Panc1 (cell line): ENCODE measurements around the gene CALCR. TPM values are rescaled to one million over a fixed set of nuclear protein-coding genes. Genes with fewer than 3 reads are reported as not detected.
A peak's percentile ranks its signal among the peaks of the same experiment; 100 is the strongest.

ENCODE experiments used
- ATAC-seq: fragments of 200-7000 bp; cut with Tn5 transposase; 2 replicates; pipeline ENCODE4 v1.9.1; 2020; ENCODE audit warnings: mild to moderate bottlenecking, moderate library complexity
- BruUV-seq: library from RNA; stranded (reverse); fragments of 400-500 nt; replicated peaks from 2 replicates; lab custom pipeline; 2021; lab: Mats Ljungman, UMichigan
- CTCF ChIA-PET: fragments of 300-600 bp; sonication (Branson Sonifier 250); formaldehyde crosslinking; loops from one replicate; lab custom pipeline; 2022; ENCODE audit warnings: antibody characterized with exemption; lab: Charles Lee
- POLR2A ChIA-PET: fragments of 300-600 bp; sonication (Branson Sonifier 250); formaldehyde crosslinking; loops from one replicate; lab custom pipeline; 2022; ENCODE audit warnings: antibody characterized with exemption; lab: Charles Lee
- DNase-seq: peaks from one replicate; pipeline ENCODE4 v3.0.0-alpha.2; 2010; ENCODE audit warnings: low read depth, low spot score
- H3K27ac ChIP-seq: 2 replicates; pipeline ENCODE4 v1.5.1; 2011; ENCODE audit warnings: mild to moderate bottlenecking, low read length, inconsistent platforms
- H3K27me3 ChIP-seq: fragments of 200-500 bp; sonication (Bioruptor generic); 2 replicates; pipeline ENCODE4 v1.6.0; 2014; ENCODE audit warnings: low read length, inconsistent platforms; ENCODE audit not compliant: control insufficient read depth, insufficient read depth
- H3K36me3 ChIP-seq: fragments of 200-500 bp; sonication (Bioruptor generic); 2 replicates; pipeline ENCODE4 v1.5.1; 2014; ENCODE audit warnings: inconsistent platforms, mild to moderate bottlenecking, low read length, moderate library complexity; ENCODE audit not compliant: control insufficient read depth, insufficient read depth
- H3K4me1 ChIP-seq: 2 replicates; pipeline ENCODE4 v1.5.1; 2011; ENCODE audit warnings: inconsistent platforms, mild to moderate bottlenecking, low read length, moderate library complexity; ENCODE audit not compliant: control insufficient read depth, insufficient read depth
- H3K4me3 ChIP-seq, 2 experiments: 2 replicates each; pipeline ENCODE4 v1.5.1; 2011 to 2012; ENCODE audit warnings: low read depth in 2 of 2, low read length in 2 of 2, mild to moderate bottlenecking in 2 of 2, inconsistent platforms in 1 of 2, moderate library complexity in 1 of 2
- H3K9me3 ChIP-seq: fragments of 200-500 bp; sonication (Bioruptor generic); 2 replicates; pipeline ENCODE4 v1.5.1; 2014; ENCODE audit warnings: low read depth, mild to moderate bottlenecking, inconsistent platforms, low read length, moderate library complexity; ENCODE audit not compliant: control insufficient read depth, insufficient read depth
- POLR2AphosphoS5 ChIP-seq: IDR thresholded peaks from 2 replicates; pipeline ENCODE4 v1.6.1; 2012; ENCODE audit warnings: mild to moderate bottlenecking, low read depth, low read length, moderate library complexity
- SIN3A ChIP-seq: IDR thresholded peaks from 2 replicates; pipeline ENCODE4 v1.6.1; 2012; ENCODE audit warnings: low read depth, mild to moderate bottlenecking, low read length, moderate library complexity, borderline replicate concordance; ENCODE audit not compliant: insufficient read depth
- TCF7L2 ChIP-seq: IDR thresholded peaks from 2 replicates; pipeline ENCODE4 v1.6.1; 2011; ENCODE audit warnings: mild to moderate bottlenecking, low read depth, low read length, inconsistent platforms
- in situ Hi-C: cut with HindIII; loops from 2 replicates; pipeline ENCODE4 v1.10.0; 2016; ENCODE audit warnings: low sequenced_read_pairs, low pct_unique_long_range_greater_than_20kb
- intact Hi-C: fragments of 100-400 bp; cut with micrococcal nuclease; formaldehyde crosslinking; loops from one replicate; pipeline ENCODE4 v1.10.0; 2022; ENCODE audit not compliant: unreplicated experiment
- total RNA-seq: library from RNA; stranded (reverse); gene quantifications from one replicate; pipeline ENCODE4 v1.2.1, GENCODE V29; 2021; ENCODE audit not compliant: unreplicated experiment
- TF ChIP-seq, protein P1 (sequence below), 2 experiments: IDR thresholded peaks; 2 replicates each; pipeline ENCODE4 v1.6.1; 2011 to 2012; ENCODE audit warnings: low read depth in 2 of 2, control low read depth in 1 of 2, low read length in 1 of 2, mild to moderate bottlenecking in 1 of 2, moderate library complexity in 1 of 2; ENCODE audit not compliant: insufficient read depth in 1 of 2
- TF ChIP-seq, protein P2 (sequence below): fragments of 450-650 bp; IDR thresholded peaks from 2 replicates; pipeline ENCODE4 v1.5.1; 2017; ENCODE audit warnings: mild to moderate bottlenecking

Gene CALCR
- total RNA-seq, 1 experiment from 2014 or later, result 0.10 TPM

DNA sequence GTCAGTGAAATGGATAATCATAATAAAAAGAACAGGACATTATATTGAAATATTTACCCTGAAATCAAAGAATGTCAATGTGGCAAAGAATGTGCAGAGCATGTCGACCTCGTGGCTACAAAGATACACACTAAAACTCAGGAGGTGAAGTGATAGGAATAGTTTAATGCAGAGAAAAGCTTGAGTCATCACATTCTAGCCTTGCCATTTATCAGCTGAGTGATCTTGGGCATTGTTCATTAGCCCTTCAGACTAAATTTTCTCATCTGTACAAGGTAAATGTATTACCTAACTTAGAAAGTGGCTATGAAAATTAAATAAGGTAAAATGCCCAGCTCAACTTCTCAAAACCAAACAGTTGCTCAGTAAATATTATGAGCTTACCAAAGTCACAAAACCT is 22.6 kb downstream of the CALCR start:
- Histone ChIP-seq H3K4me1 (no peaks in the 10 kb centered on the region), H3K4me3 (no peak overlapping the region), H3K36me3 (no peaks in the 10 kb centered on the region), H3K27ac (no peak overlapping the region), H3K9me3 (no peaks in the 10 kb centered on the region), H3K27me3 (no peaks in the 10 kb centered on the region; the same call in 1 of the 2 replicates)
- no TSS peak for BruUV-seq
- TF ChIP-seq, protein P1, sequence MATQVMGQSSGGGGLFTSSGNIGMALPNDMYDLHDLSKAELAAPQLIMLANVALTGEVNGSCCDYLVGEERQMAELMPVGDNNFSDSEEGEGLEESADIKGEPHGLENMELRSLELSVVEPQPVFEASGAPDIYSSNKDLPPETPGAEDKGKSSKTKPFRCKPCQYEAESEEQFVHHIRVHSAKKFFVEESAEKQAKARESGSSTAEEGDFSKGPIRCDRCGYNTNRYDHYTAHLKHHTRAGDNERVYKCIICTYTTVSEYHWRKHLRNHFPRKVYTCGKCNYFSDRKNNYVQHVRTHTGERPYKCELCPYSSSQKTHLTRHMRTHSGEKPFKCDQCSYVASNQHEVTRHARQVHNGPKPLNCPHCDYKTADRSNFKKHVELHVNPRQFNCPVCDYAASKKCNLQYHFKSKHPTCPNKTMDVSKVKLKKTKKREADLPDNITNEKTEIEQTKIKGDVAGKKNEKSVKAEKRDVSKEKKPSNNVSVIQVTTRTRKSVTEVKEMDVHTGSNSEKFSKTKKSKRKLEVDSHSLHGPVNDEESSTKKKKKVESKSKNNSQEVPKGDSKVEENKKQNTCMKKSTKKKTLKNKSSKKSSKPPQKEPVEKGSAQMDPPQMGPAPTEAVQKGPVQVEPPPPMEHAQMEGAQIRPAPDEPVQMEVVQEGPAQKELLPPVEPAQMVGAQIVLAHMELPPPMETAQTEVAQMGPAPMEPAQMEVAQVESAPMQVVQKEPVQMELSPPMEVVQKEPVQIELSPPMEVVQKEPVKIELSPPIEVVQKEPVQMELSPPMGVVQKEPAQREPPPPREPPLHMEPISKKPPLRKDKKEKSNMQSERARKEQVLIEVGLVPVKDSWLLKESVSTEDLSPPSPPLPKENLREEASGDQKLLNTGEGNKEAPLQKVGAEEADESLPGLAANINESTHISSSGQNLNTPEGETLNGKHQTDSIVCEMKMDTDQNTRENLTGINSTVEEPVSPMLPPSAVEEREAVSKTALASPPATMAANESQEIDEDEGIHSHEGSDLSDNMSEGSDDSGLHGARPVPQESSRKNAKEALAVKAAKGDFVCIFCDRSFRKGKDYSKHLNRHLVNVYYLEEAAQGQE (IDR thresholded peaks at IDR 0.05; ENCODE audit: insufficient read depth in 1 of 2, low read depth in 2 of 2, low read length in 1 of 2), result no peak
- TF ChIP-seq TCF7L2 (no peak), POLR2AphosphoS5 (no peak), SIN3A (no peak)
- TF ChIP-seq, protein P2, sequence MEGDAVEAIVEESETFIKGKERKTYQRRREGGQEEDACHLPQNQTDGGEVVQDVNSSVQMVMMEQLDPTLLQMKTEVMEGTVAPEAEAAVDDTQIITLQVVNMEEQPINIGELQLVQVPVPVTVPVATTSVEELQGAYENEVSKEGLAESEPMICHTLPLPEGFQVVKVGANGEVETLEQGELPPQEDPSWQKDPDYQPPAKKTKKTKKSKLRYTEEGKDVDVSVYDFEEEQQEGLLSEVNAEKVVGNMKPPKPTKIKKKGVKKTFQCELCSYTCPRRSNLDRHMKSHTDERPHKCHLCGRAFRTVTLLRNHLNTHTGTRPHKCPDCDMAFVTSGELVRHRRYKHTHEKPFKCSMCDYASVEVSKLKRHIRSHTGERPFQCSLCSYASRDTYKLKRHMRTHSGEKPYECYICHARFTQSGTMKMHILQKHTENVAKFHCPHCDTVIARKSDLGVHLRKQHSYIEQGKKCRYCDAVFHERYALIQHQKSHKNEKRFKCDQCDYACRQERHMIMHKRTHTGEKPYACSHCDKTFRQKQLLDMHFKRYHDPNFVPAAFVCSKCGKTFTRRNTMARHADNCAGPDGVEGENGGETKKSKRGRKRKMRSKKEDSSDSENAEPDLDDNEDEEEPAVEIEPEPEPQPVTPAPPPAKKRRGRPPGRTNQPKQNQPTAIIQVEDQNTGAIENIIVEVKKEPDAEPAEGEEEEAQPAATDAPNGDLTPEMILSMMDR, result no peak
- POLR2A ChIA-PET, result no interaction called here
- CTCF ChIA-PET, result no interaction called here
- in situ Hi-C loops (no loop called here), intact Hi-C loops (loop anchor here (2.0 to 5.0 kb wide), 2 partner anchors 180 to 305 kb away; no protein-coding TSS in a partner anchor)
- DNase-seq (no peak), ATAC-seq (no peak)

DNA sequence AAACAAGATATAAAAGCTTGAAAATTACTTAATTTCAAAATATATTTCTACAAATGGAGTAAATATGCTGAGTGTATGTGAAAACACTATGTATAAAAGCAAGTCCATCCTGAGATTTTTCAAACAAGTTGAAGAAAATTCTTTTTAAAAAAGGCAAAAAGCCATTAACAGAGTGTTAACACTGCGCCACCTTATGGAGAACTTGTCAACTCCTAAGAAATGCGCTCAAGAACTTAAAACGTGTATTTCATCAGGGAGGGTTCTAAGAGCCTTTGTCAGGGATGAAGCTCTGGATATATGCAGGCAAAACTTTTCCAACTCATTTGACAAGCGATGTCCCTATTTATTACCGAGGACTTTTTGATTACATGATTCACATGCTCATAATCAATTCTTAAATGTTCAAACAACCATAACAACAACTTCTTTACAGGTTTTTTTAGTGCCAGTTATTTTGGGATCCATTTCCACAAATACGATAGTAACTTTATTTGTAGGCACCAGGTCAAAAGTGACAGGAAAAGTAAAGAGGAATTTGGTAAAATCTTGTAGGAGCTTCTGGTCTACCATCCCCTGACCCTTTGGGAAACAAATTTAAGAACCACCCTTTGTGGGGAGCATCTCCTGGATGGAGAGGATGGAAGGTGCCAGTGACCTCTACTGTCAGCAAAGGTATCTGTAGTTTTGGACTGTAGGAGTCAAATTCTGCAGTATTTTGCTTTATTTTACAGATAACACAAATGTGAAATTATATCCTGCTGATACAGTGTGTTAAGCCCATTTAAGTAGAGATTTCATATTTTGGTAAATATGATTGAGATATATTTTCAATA is 23.2 kb downstream of the CALCR start:
- H3K27me3 ChIP-seq, result no peaks in the 10 kb centered on the region; the same call in 1 of the 2 replicates
- TF ChIP-seq SIN3A, result no peak
- TF ChIP-seq, protein P2, result peak; percentile 62; the same call in 1 of the 2 replicates
- intact Hi-C loops (loop anchor here (2.0 to 5.0 kb wide), 2 partner anchors 179 to 304 kb away; no protein-coding TSS in a partner anchor), in situ Hi-C loops (no loop called here)
- no peaks in the 10 kb centered on the region for H3K36me3 ChIP-seq
- CTCF ChIA-PET, result no interaction called here
- POLR2A ChIA-PET, result no interaction called here
- ATAC-seq (peak; percentile 75), DNase-seq (peak; percentile 20)
- no TSS peak for BruUV-seq
- no peaks in the 10 kb centered on the region for H3K4me1 ChIP-seq
- no peak overlapping the region for H3K4me3 ChIP-seq
- H3K9me3 ChIP-seq, result no peaks in the 10 kb centered on the region
- H3K27ac ChIP-seq, result no peak overlapping the region
